Breast epithelium (tissue), 4 donors: Measurements from ENCODE around the gene UBA1. TPM values are rescaled to one million over a fixed set of nuclear protein-coding genes. Genes with fewer than 3 reads are reported as not detected.
A peak's percentile ranks its signal among the peaks of the same experiment; 100 is the strongest.

Source experiments
- DNase-seq, 2 donors: peaks; one replicate each; pipeline ENCODE4 v3.0.0-alpha.2; 2019; ENCODE audit warnings: low spot score in 2 of 2
- H3K27ac ChIP-seq, 2 donors: fragments of 200-600 bp; sonication (generic) in 1 of 2; one replicate each; pipeline ENCODE4 v1.5.1; 2016 to 2019; ENCODE audit warnings: mild to moderate bottlenecking in 1 of 2
- H3K27me3 ChIP-seq, 2 donors: fragments of 200-600 bp; sonication (generic) in 1 of 2; one replicate each; pipeline versions ENCODE4 v1.5.1 to v1.6.0; 2017 to 2019; ENCODE audit warnings: control low read depth in 1 of 2, mild to moderate bottlenecking in 1 of 2
- H3K36me3 ChIP-seq: fragments of 200-600 bp; one replicate; pipeline ENCODE4 v1.5.1; 2019
- H3K4me1 ChIP-seq, 2 donors: fragments of 200-600 bp; sonication (generic); one replicate each; pipeline ENCODE4 v1.5.1; 2016 to 2019; ENCODE audit warnings: control low read depth in 1 of 2
- H3K4me3 ChIP-seq, 3 donors: fragments of 200-600 bp; sonication (generic); 1 replicate in 2 of 3; 2 replicates in 1 of 3; pipeline ENCODE4 v1.5.1; 2016 to 2019; ENCODE audit warnings: mild to moderate bottlenecking in 3 of 3, moderate library complexity in 2 of 3
- H3K9me3 ChIP-seq, 2 donors: fragments of 200-600 bp; sonication (generic) in 1 of 2; one replicate each; pipeline ENCODE4 v1.5.1; 2016 to 2019; ENCODE audit warnings: control low read depth in 1 of 2
- CTCF ChIP-seq, 3 donors: fragments of 450-650 bp; IDR thresholded peaks; one replicate each; pipeline ENCODE4 v1.5.1; 2016 to 2017; ENCODE audit warnings: antibody characterized with exemption in 3 of 3, mild to moderate bottlenecking in 3 of 3, moderate library complexity in 3 of 3
- POLR2A ChIP-seq: fragments of 450-650 bp; IDR thresholded peaks from one replicate; pipeline ENCODE4 v1.6.1; 2016; ENCODE audit warnings: antibody characterized with exemption, mild to moderate bottlenecking, moderate library complexity
- POLR2AphosphoS5 ChIP-seq, 3 donors: sonication (generic); formaldehyde crosslinking; IDR thresholded peaks; one replicate each; pipeline ENCODE4 v1.6.1; 2017; ENCODE audit warnings: antibody characterized with exemption in 3 of 3
- intact Hi-C: fragments of 100-400 bp; cut with DNase I; formaldehyde crosslinking; loops from one replicate; pipeline ENCODE4 v1.15.1; 2023; ENCODE audit warnings: low total_unique reads
- total RNA-seq, 3 donors: library from RNA; depleted of rRNA; stranded (reverse); fragments of >200 nt; gene quantifications; one replicate each; pipeline ENCODE4 v1.1.0, GENCODE V29; 2016

Gene UBA1
- total RNA-seq, 3 donors from 2014 or later: 109 to 149 (median 141) TPM

- peak; percentile 78 to 79 for DNase-seq
Measured at GRCh38 chrX:47190445-47191269, 3.0 kb upstream of the UBA1 start.

GRCh38 chrX:47191331-47191730, 2.3 kb upstream of the UBA1 start:
- intact Hi-C loops: no loop called here

More at GRCh38 chrX:47190445-47191269, 3.0 kb upstream of the UBA1 start:
- H3K4me1 ChIP-seq: peaks cover 0 to 9% of the 10 kb centered on the region in 2 donors
- peak overlapping the region; percentile 22 to 36 for H3K27ac ChIP-seq
- H3K4me3 ChIP-seq: peak overlapping the region; percentile 50 to 72 (median 57)
- intact Hi-C loops: no loop called here
- H3K36me3 ChIP-seq: no peaks in the 10 kb centered on the region
- peaks cover 0 to 28% of the 10 kb centered on the region in 2 donors for H3K27me3 ChIP-seq
- H3K9me3 ChIP-seq: no peaks in the 10 kb centered on the region
- TF ChIP-seq POLR2A (no peak), CTCF (IDR thresholded peaks at IDR 0.05) (no peak), POLR2AphosphoS5 (IDR thresholded peaks at IDR 0.05) (peak; percentile 27 to 45 (median 42))

GRCh38 chrX:47191806-47192401, 1.7 kb upstream of the UBA1 start:
- H3K9me3 ChIP-seq: no peaks in the 10 kb centered on the region
- H3K4me3 ChIP-seq: peak overlapping the region in 2 of 3 donors; percentile 57 to 72
- DNase-seq: no peak
- H3K4me1 ChIP-seq: peaks cover 0 to 20% of the 10 kb centered on the region in 2 donors
- no peaks in the 10 kb centered on the region for H3K36me3 ChIP-seq
- no peak overlapping the region for H3K27ac ChIP-seq
- TF ChIP-seq POLR2AphosphoS5 (IDR thresholded peaks at IDR 0.05) (no peak), POLR2A (no peak), CTCF (IDR thresholded peaks at IDR 0.05) (no peak)
- intact Hi-C loops: no loop called here
- peaks cover 0 to 16% of the 10 kb centered on the region in 2 donors for H3K27me3 ChIP-seq

More at GRCh38 chrX:47191331-47191730, 2.3 kb upstream of the UBA1 start:
- Histone ChIP-seq H3K36me3 (no peaks in the 10 kb centered on the region), H3K4me1 (peaks cover 0 to 15% of the 10 kb centered on the region in 2 donors), H3K9me3 (no peaks in the 10 kb centered on the region), H3K27me3 (peaks cover 0 to 22% of the 10 kb centered on the region in 2 donors), H3K27ac (peak overlapping the region; percentile 22 to 36), H3K4me3 (peak overlapping the region; percentile 50 to 72 (median 57))
- TF ChIP-seq CTCF (IDR thresholded peaks at IDR 0.05) (no peak), POLR2AphosphoS5 (IDR thresholded peaks at IDR 0.05) (no peak), POLR2A (no peak)
- no peak for DNase-seq

- TF ChIP-seq POLR2AphosphoS5 (IDR thresholded peaks at IDR 0.05) (no peak), POLR2A (no peak), CTCF (IDR thresholded peaks at IDR 0.05) (no peak)
- Histone ChIP-seq H3K36me3 (no peaks in the 10 kb centered on the region), H3K9me3 (no peaks in the 10 kb centered on the region), H3K4me1 (peaks cover 0 to 20% of the 10 kb centered on the region in 2 donors), H3K4me3 (peak overlapping the region; percentile 76 to 93 (median 93)), H3K27ac (peak overlapping the region; percentile 97 to 99), H3K27me3 (peaks cover 0 to 10% of the 10 kb centered on the region in 2 donors)
- intact Hi-C loops: no loop called here
- DNase-seq: no peak
Measured at GRCh38 chrX:47194194-47194787, 662 bp downstream of the UBA1 start.
